GM19193 (cell line): ENCODE data around the gene BAHCC1.

Source experiments
- POLR2A ChIP-seq: IDR thresholded peaks from 4 replicates; pipeline ENCODE4 v1.6.1; 2011; ENCODE audit not compliant: insufficient read depth, insufficient read length; ENCODE audit errors: extremely low read depth

Gene BAHCC1

DNA sequence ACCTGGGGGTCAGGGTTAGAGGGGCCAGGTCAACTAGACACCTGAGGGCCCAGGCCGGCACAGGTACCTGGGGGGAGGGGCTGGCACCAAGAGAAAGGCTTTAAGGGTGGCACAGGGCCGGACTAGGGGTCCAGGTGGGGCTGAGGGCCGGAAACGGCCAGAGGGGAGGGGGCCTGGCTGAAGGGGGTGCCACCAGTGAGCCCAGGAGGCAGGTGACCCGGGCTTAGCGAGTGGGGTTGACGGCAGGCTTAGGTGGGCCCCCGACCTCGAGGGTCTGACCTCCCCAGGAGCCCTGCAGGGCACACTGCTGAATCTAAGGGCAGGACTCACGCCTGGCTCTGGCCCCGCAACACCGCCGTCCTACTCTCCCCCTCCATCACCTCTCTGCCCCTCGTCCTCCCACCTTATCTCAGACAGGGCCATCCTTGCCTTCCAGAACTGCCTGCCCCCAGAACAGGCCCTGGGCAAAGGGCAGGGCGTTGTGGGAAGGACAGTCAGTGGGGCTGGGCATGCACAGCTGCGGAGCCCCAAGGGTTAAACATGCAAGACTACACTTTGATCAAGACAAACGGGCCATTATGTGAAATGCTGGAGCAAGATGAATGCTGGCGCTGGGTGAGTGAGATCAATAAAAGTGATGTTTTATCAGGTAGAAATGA, 73.0 kb downstream of the BAHCC1 start:
- no peak for TF ChIP-seq POLR2A

DNA sequence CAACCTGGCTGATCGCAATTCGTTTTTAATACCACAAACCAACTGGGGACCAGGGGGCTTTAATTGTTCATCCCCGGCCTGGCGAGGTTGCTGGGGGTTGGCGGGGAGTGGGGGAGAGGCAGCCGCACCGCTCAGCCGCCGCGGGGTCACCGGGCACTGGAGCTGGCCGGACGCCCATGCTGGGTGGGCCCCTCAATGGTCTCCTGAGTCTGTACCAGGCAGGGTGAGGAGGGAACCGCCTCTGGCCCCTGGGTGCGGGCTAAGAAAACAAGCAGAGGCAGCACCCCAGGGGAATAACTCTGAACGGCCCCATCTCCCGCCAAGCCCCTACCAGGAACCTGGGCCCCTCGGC, 73.5 kb downstream of the BAHCC1 start:
- TF ChIP-seq POLR2A, result no peak

GRCh38 chr17:81469266-81469665, 74.0 kb downstream of the BAHCC1 start:
- no peak for TF ChIP-seq POLR2A

DNA sequence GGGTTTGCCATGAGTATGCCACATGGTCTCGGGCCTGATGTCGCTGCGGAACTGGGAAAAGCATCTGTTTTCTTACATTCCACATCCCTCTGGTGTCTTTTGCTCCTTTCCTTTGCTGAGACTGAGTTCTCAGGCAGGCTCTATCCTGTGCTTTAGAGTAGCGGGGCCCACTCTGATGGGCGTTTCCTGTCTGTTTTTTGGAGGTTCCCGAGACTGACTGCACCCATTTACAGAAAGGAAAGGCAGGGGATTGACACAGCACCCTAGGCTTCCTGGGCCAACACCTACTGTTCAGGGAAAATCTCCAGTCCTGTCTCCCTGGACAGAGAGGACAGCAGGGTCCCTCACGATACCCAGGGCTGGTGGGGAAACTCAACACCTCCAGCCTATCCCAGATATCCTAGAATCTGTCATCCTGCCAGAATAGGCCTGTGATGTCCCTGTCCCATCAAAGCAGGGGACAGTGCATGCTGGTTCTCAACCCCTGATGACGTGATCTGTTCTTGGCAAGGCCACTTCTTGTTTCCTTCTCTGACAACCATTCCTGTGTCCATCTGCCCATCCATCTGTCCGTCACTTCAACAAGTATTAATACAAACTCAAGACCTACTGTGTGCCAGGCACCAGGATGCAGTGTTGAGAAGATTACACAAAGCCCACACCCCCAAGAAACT, 75.2 kb downstream of the BAHCC1 start:
- no peak for TF ChIP-seq POLR2A

DNA sequence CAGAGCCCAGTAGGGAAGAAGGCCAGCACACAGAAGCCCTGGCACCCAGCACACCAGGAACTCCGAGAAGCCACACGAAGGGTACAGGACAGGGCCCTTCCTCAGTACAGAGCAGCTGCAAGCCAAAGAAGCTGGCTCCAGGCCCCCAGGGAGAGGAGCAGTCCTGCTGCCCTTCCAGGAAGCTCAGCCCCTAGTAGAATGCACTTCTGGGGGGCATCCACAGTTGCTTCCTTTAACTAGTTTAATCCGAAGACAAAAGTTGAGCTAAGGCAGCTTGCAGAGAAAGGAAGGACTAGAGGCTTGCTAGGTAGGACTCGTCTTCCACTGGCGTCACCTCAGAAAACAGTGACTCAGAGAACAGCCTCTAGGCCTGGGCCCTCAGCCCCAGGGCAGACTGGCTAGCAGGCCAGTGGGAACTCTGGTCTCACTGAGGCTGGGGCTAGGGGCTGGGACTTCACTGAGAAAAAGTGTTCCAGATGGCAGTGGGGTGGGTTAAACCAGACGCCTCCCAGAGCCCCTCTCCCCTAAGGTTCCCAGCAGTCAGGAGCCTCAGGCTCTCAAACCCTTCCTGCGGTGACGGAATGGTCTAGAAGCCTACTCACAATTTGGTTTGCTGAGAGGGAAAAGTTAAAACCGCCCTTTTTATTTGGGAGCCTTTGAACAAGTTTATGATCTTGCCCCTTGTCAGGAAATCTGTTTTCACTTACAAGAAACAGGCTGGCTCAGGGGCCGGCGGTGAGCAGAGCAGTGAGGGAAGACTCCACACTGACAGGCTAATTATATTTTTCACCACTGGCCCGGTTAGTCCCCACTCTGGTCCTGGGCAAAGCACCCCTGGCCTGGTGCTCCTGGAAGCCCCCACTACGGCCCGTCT, 75.9 kb downstream of the BAHCC1 start:
- TF ChIP-seq POLR2A, result no peak

DNA sequence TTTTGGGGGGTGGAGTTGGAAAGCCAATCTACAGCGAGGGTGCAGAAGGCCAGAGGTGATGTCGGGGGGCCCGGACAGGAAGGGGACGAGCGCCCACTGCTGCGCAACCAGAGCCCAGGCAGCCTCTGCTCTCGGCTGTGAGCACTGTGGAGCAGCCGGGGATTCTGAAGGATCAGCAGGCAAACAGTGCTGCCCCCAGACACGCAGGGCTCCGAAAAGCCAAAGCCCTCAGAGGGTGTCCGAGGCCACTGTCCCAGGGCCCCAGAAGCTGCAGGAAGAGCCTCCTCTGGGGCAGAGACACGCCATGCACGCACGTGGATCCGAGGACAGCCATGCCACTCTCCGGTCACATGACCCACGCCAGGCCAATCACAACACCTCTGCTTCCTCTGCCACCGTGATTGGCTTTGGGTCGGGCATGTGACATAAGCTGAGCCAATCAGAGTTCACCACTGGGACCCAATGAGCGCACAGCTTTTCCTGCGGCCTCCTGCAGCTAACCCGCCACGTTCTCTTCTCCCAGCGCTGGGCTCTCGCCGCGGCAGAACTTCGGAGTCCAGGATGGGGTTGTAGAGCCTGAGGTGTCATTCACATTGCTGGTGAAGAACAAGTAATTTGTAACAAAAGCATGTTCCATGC, 76.7 kb downstream of the BAHCC1 start:
- no peak for TF ChIP-seq POLR2A

DNA sequence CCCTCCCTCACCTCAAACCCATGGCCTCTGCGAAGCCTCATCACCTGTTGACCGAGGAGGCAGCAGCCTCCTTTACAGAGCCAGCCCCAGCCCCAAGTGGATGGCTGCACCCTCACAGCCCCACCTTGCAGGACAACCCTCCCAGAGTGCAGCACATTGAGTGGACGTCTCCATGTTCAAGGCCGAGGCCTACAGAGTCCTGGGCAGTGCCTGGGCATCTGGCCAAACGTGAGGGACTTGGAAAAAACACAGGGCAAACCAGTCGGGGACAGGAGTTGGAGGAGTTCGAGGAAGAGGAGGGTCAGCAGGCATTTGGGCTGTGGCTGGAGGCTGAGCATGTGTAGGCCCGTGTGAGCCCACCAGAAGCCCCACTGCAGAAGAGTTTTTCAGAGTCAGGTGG, 77.8 kb downstream of the BAHCC1 start:
- no peak for TF ChIP-seq POLR2A

GRCh38 chr17:81474958-81475357, 79.7 kb downstream of the BAHCC1 start:
- TF ChIP-seq POLR2A, result no peak

GRCh38 chr17:81476097-81476496, 80.8 kb downstream of the BAHCC1 start:
- no peak for TF ChIP-seq POLR2A

DNA sequence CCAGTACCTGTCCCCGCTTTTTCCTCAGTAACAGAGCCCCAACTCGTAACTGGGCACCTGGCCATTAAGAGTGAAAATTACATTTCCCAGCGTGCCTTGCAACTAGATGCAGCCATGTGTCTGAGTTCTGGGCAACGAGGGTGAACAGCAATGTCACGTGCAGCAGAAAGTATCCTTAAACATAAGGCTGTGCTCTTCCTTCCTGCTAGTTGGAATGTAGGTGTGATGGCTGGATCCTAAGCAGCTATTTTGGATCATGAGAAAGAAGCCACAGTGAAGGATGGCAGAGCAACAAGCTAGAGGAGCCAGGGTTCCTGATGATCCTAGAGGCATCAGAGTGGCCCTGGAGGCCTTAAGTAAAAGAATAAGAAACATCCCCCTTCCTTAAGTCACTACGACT, 81.4 kb downstream of the BAHCC1 start:
- TF ChIP-seq POLR2A, result no peak

DNA sequence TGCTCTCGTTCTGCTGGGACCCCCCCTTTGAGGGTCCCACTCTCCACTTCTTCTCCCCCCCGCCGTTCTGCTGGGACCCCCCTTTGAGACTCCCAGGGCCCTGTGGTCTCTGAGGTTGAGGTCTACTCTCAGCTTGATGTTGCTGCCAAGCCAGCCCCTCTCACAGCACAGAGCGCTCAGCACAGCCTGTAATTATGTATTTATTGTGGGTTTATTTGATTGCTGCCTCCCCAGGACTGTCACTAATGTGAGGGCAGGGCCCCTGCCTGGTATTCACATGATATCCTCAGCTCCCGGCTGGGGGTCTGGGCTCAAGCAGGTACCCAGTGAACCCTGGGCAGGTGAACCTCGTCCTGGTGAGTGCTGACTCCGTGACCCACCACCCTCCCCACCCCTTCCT, 81.9 kb downstream of the BAHCC1 start:
- no peak for TF ChIP-seq POLR2A

DNA sequence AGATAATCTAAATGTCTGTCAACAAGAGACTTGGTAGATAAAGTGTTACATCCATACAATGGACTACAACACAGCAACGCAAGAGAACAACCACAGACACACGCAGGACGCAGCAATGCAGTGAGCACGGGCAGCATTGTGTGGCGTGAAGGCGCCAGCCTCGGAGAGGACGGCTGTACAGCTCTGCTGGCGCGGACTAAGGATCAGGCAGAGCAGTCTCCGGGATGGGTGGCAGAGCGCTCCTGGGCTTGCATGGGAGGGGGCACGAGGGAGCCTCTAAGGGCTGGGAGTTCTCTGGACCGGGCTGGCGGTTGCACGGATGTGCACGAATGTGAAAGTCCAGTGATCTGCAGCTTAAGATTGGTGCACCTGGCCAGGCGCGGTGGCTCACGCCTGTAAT, 82.9 kb downstream of the BAHCC1 start:
- TF ChIP-seq POLR2A, result no peak

DNA sequence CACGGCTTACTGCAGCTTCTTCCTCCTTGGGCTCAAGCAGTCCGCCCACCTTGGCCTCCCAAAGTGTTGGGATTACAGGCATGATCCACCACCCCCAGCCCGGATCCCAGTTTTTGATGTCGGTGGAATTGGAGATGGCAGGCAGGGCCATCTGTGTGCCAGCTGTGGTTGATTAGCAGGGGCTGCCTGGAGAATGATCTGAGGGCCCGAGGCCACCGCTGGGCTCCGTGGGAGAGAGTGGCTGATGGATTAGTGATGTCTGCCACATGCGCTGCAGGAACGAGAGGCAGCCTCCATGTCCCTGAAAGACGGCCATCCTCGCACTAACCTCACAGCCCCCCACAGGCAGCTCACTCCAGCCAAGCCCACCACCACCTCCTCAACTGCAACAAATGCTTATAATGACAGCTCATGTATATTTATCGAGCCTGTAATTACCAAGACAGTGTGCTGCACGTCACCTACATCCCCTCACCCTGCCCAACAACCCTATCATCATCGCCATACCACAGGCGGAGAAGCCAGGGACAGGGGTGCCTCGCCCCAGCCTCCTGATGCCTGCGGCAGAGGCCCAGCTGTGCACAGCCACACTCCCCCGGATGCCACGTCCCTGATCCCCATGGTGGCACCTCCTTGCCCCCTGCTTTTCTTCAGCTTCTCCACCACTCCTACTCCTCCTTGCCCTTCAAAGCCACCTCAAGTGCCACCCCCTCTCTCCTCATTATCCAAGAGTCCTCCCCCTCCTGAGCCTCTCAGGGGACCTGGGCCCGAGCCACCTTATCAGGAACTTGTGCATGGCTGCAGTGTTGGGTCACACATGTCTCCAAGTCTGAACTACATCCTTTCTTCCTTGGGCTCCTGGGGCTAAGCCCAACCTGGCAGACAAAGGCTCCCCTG, 84.2 kb downstream of the BAHCC1 start:
- no peak for TF ChIP-seq POLR2A

GRCh38 chr17:81480140-81481072, 85.1 kb downstream of the BAHCC1 start:
- no peak for TF ChIP-seq POLR2A
